Activated naive CD8-positive, alpha-beta T cell (primary cell): ENCODE measurements around the gene LCNL1.
"Not testable (repeated sequence)": the region's sequence is repeated elsewhere in the genome, so short reads cannot be mapped to it uniquely, and the experiment has no call there.

ENCODE experiments used
- H3K27ac Mint-ChIP-seq: one replicate; pipeline ENCODE4 v1.8.0; 2021; ENCODE audit warnings: mixed read lengths
- H3K27me3 Mint-ChIP-seq: one replicate; pipeline ENCODE4 v1.8.0; 2021; ENCODE audit warnings: mixed read lengths
- H3K36me3 Mint-ChIP-seq: one replicate; pipeline ENCODE4 v1.8.0; 2021; ENCODE audit warnings: mixed read lengths
- H3K4me1 Mint-ChIP-seq: one replicate; pipeline ENCODE4 v1.8.0; 2021; ENCODE audit warnings: low read depth, mixed read lengths
- H3K4me3 Mint-ChIP-seq: one replicate; pipeline ENCODE4 v1.8.0; 2021; ENCODE audit warnings: mild to moderate bottlenecking, mixed read lengths
- H3K9me3 Mint-ChIP-seq: one replicate; pipeline ENCODE4 v1.8.0; 2021; ENCODE audit warnings: low read depth, mixed read lengths

Gene LCNL1

DNA sequence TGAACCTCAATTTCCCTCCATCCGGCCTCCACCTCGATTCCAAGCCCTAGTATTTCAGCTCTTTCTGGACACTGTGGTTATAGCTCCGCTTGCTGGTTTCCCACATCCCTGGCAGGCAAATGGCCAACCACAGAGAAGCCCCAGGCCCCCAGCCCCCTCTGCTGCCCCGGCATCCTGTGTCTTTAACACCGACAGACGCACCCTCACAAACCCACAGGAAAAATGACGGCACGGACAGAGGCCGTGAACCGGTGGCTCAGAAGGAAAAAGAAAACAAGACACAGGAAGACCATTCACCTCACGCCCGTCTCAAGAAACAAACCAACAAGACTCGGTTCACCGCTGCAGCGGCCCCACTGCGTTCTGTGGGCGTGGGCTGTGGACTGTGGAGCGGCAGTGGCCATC is 15.0 kb downstream of the LCNL1 start:
- Mint-ChIP-seq H3K9me3 (no peaks in the 10 kb centered on the region), H3K27me3 (no peaks in the 10 kb centered on the region), H3K36me3 (no peaks in the 10 kb centered on the region), H3K27ac (peak overlapping the region; percentile 28), H3K4me1 (peaks cover 31% of the 10 kb centered on the region), H3K4me3 (peak overlapping the region; percentile 66)

DNA sequence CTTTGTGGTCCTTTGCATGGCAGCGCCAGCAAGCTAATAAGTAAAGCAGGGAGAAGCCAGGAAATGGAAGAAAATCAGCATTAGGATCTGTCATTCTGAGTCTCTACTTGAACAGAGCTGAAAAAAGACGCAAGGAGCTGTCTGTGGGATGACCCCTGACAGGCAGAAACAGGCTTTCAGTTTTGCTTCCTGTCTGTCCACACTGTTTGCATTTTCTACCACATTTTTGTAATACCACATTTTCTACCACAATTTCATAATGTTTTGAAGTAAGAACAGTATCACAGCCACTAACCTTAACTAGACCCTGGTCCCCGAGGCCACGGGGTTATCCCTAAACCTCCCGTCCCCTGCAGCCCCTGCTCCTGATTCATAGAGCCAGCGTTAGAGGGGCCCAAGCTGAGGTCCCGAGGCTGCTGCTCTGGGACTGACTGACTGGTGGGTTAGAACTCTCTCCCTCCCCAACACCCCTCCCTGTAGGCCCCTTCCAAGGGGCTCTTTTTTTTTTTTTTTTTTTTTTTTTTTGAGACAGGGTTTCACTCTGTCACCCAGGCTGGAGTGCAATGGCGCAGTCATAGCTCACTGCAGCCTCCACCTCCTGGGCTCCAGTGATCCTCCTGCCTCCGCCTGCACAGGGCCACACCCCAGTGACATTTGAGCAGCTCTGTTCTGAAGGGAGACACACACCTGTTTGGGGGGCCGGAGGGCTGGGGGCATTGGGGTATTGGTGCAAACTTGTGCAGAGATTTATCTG is 17.6 kb downstream of the LCNL1 start:
- Mint-ChIP-seq H3K27ac (peak overlapping the region; percentile 17), H3K9me3 (no peaks in the 10 kb centered on the region), H3K4me1 (peaks cover 25% of the 10 kb centered on the region), H3K4me3 (peak overlapping the region; percentile 12), H3K27me3 (no peaks in the 10 kb centered on the region), H3K36me3 (no peaks in the 10 kb centered on the region)

DNA sequence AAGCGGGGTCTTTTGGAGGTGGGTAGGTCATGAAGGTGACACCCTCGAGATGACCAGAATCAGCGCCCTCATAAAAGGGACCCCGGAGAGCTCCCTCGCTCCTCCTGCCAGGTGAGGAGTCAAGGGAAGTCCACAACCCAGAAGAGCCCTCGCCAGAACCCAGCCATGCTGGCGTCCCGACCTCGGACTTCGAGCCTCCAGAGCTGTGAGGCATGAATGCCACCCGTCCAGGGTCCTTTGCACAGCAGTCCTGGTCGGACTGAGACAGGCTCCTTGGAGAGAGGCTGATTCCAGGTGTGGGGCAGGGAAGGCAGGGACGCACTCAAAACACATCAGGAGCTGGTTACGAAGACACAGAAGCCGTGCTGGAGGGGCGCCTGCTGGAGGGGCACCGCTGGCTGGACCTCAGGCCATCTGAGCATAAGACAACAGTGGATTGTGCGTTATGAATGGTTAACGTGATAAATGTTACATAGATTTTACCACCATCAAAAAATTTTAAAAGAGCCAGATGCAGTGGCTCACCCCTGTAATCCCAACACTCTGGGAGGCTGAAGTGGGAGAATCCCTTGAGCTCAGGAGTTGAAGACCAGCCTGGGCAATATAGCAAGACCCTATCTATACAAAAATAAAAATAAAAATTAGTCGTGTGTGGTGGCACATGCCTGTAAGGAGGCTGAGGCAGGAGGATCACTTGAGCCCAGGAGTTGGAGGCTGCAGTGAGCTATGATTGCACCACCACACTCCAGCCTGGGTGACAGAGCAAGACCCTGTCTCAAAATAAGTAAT is 19.3 kb downstream of the LCNL1 start:
- Mint-ChIP-seq H3K4me3 (no peak overlapping the region), H3K9me3 (no peaks in the 10 kb centered on the region), H3K27me3 (no peaks in the 10 kb centered on the region), H3K36me3 (no peaks in the 10 kb centered on the region), H3K27ac (no peak overlapping the region), H3K4me1 (peaks cover 24% of the 10 kb centered on the region)

DNA sequence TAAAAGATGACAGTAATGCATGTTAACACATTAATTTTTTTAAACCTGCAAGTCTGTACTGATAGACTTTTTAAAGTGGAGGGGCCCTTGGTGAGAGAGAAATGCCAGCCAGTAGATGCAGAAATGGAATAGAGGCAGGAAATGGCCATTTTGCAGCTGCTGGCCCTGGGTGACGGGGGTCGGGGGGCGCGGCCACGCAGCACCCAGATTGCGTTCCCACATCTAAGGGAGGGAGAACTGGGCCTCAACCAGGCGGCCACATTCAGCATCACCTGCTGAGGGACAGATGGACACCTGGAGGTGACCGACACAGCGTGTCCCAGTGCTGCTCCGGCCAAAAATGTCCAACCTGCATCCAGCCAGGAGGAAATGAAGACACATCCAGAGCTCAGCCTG is 19.9 kb downstream of the LCNL1 start:
- Mint-ChIP-seq H3K27me3 (no peaks in the 10 kb centered on the region), H3K4me1 (peaks cover 21% of the 10 kb centered on the region), H3K9me3 (no peaks in the 10 kb centered on the region), H3K36me3 (no peaks in the 10 kb centered on the region), H3K4me3 (no peak overlapping the region), H3K27ac (no peak overlapping the region)

DNA sequence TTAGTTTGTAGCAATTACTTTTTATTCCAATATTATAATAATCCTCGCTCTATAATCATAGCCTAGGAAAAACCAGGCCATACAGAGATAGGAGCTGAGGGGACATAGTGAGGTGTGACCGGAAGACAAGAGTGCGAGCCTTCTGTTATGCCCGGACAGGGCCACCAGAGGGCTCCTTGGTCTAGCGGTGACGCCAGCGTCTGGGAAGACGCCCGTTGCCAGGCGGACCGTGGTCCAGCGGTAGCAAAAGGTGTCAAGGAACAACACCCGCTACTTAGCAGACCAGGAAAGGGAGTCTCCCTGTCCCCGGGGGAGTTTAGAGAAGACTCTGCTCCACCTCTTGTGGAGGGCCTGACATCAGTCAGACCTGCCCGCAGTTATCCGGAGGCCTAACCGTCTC is 21.5 kb downstream of the LCNL1 start:
- H3K36me3 Mint-ChIP-seq, H3K27me3 Mint-ChIP-seq, H3K27ac Mint-ChIP-seq, H3K4me3 Mint-ChIP-seq, H3K9me3 Mint-ChIP-seq: not testable (repeated sequence)
- H3K4me1 Mint-ChIP-seq = peaks cover 14% of the 10 kb centered on the region

DNA sequence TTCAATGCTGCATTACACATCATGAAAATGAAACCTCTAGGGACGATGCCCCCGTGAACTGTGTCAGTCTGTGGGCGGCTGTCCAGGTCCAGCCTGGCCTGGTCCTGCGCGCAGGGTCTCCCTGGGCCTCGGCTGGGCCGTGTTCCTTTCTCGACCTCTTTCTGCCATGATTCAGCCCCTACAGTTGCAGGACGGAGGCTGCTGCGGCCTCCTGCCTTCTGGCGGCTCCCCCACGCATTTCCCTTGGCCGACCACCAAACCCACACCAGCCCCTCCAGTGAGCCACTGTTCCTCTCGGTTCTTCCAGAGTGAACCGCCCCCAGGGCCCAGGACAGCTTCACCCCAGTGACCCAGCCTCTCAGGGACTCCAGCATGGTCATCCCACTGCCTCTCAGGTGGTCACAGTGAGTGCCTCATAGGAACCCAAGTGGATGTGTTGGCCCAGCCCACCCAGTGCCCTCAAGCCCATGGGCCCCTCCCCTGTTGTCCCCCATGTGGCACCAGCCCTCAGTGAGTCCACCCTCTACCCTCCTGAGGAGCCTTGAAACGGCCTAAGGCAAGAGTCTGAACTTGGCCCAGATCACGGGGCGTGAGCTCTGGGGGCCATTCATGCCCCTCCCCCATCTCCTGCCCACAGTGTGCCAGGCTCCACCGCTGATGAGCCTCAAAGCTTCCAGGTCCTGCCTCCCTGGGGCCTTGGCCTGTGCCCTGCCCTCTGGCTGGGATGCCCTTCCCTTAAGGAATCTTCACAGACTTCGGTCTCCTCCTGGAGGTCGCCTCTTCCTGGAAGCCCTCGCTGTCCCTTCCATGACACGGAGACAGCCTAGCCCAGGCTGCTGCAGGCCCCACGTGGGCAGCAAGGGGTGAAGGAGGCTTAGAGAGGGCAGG is 23.6 kb downstream of the LCNL1 start:
- H3K4me3 Mint-ChIP-seq = no peak overlapping the region
- H3K4me1 Mint-ChIP-seq = peaks cover 6% of the 10 kb centered on the region
- no peaks in the 10 kb centered on the region for H3K36me3 Mint-ChIP-seq
- no peaks in the 10 kb centered on the region for H3K9me3 Mint-ChIP-seq
- H3K27ac Mint-ChIP-seq = no peak overlapping the region
- H3K27me3 Mint-ChIP-seq = no peaks in the 10 kb centered on the region

DNA sequence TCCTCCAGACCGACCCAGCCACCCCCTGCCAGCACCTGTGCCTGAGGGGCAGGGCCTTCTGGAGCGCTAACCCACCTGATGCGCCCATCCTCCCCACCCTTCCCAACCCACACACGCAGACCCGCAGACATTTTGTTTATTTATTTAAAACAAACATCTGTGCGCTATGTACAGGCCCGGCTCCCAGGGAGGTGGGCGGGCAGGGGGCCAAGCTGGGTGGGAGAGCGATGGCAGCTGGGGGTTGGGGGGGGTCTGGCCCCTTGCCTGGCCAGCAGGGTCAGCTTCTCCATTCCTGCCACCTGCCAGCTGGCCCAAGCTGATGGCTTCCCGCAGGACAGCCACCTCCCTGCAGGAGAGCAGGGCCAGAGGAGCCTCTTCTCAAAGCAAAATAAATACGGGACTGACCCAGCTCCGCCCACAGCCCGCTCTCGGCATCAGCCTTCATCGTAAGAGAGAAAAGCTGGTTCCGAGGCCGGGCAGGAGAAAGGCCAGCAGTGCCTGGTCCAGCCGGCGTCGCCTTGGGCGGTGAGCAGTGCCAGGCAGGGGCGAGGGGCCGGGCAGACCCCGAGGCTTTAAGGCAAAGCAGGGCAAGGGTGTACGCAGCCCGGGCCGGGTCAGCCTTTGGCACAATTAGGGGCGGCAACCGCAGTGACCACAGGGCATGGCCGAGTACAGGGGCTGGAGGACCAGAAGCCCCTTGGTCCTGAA is 24.5 kb downstream of the LCNL1 start:
- Mint-ChIP-seq H3K9me3 (no peaks in the 10 kb centered on the region), H3K4me1 (peaks cover 6% of the 10 kb centered on the region), H3K27ac (no peak overlapping the region), H3K4me3 (no peak overlapping the region), H3K27me3 (no peaks in the 10 kb centered on the region), H3K36me3 (no peaks in the 10 kb centered on the region)

DNA sequence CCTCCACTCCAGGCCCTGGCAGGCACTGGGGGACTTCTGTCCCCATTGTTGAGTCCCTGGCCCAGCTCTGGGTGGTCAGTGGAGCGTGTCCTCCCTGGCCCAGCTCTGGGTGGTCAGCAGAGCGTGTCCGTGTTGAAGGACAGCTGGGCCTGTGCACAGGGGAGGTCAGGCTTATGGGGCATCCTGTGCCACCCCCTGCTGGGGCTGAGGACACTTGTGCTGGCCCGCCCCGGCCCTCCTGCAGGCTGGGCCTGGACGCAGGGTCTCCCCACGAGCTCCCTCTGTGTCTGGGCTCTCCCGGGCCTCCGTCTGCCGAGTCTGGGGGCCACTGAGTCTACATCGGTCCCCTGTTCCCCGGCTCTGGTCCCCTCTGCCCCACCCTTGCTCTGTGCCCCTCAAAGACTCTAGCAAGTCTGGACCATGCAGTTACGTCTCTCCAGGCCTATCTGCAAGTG is 25.1 kb downstream of the LCNL1 start:
- peaks cover 6% of the 10 kb centered on the region for H3K4me1 Mint-ChIP-seq
- H3K27ac Mint-ChIP-seq = no peak overlapping the region
- H3K36me3 Mint-ChIP-seq = no peaks in the 10 kb centered on the region
- H3K4me3 Mint-ChIP-seq = no peak overlapping the region
- no peaks in the 10 kb centered on the region for H3K27me3 Mint-ChIP-seq
- no peaks in the 10 kb centered on the region for H3K9me3 Mint-ChIP-seq

DNA sequence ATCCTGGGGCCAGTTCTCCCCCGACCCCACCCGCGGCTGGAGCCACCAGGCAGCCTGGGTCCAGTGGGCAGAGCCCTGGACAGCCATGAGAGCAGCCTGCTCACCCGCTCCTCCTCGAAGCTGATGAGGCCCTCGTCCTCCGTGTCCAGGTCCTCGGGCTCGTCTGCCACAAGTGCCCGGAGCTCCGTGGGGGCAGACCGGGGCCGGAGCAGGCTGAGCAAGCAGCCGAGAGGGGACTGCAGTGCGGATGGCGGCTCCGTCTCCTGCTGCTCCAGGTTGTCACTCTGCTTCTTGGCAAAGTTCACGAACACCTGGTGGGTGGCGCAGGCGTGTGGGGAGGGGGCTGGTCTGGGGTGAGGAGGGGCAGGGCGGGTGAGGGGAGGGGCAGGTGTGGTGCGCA is 25.5 kb downstream of the LCNL1 start:
- H3K4me1 Mint-ChIP-seq = peaks cover 6% of the 10 kb centered on the region
- H3K36me3 Mint-ChIP-seq = no peaks in the 10 kb centered on the region
- H3K4me3 Mint-ChIP-seq = no peak overlapping the region
- H3K27ac Mint-ChIP-seq = no peak overlapping the region
- H3K27me3 Mint-ChIP-seq = no peaks in the 10 kb centered on the region
- H3K9me3 Mint-ChIP-seq = no peaks in the 10 kb centered on the region

DNA sequence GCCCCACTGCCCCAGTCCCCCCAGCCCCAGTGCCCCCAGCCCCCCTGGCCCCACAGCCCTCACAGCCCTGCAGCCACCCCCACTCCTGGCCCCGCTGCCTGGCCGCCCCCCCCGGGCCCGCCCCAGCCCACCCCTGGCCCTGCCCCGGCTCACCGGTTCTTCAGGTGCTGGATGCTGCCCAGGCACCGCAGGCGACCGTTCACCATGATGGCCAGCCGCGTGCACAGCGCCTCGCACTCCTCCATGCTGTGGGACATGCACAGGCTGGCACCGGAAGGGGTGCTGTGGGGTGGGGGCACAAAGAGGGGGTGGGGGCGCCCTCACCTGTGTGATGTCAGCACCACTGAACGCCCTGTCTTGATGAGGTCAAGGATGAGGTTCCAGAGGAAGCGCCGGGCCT is 26.4 kb downstream of the LCNL1 start:
- Mint-ChIP-seq H3K27ac (no peak overlapping the region), H3K27me3 (no peaks in the 10 kb centered on the region), H3K4me3 (no peak overlapping the region), H3K36me3 (no peaks in the 10 kb centered on the region), H3K4me1 (peaks cover 6% of the 10 kb centered on the region), H3K9me3 (no peaks in the 10 kb centered on the region)

DNA sequence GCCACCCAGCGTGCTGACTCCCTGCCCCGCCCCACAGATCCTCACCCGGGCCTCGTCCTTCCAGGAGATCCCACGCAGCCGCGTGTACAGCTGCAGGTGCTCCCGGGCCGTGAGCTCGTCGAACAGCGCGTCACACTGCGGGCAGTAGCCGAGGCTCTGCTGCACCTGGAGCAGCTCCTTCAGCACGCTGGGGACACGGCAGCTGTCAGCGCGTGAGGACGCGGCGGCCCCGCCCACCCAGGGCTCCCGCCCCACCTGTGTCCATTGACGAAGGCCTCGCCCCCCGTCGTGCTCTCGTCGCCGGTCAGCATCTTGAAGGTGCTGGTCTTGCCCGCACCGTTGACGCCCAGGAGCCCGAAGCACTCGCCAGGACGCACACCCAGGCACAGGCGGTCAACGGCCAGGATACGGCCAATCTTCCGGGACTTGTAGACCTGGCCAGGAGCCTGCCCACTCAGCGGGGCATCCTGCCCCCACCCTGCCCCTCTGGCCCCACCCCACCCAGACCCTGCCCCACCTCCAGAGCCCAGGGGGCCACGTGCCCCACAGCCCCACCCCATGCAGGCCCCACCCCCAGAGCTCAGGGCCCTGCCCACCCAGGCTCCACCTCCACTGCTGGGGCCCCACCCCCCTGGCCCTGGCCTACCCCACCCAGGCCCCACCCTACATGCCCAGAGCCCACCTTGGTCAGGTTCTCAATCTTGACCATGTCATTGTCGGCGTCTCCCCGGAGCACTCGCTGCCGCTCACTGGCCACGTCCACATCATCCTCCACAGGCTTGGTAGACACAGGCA is 27.3 kb downstream of the LCNL1 start:
- Mint-ChIP-seq H3K4me1 (peaks cover 4% of the 10 kb centered on the region), H3K27ac (no peak overlapping the region), H3K27me3 (no peaks in the 10 kb centered on the region), H3K4me3 (no peak overlapping the region), H3K9me3 (no peaks in the 10 kb centered on the region), H3K36me3 (no peaks in the 10 kb centered on the region)

DNA sequence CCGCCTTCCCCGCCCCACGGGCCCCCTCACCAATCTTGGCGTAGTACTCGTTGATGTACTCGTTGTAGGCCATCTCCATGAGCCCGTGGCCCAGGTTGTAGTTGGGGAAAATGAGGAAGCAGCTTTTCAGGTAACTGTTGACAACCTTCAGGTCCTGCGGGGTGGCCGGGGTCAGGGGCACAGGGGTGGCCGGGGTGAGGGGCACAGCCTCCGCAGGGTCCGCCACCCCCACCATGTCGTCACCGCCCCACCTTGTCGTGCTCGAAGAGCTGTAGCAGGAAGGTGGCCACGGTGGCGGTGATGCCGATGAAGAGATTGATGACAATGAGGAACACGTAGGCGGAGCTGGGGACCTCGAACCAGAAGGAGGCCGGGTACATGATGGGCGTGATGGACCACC is 28.4 kb downstream of the LCNL1 start:
- Mint-ChIP-seq H3K9me3 (no peaks in the 10 kb centered on the region), H3K36me3 (no peaks in the 10 kb centered on the region), H3K4me1 (peaks cover 2% of the 10 kb centered on the region), H3K27me3 (no peaks in the 10 kb centered on the region), H3K4me3 (no peak overlapping the region), H3K27ac (no peak overlapping the region)

DNA sequence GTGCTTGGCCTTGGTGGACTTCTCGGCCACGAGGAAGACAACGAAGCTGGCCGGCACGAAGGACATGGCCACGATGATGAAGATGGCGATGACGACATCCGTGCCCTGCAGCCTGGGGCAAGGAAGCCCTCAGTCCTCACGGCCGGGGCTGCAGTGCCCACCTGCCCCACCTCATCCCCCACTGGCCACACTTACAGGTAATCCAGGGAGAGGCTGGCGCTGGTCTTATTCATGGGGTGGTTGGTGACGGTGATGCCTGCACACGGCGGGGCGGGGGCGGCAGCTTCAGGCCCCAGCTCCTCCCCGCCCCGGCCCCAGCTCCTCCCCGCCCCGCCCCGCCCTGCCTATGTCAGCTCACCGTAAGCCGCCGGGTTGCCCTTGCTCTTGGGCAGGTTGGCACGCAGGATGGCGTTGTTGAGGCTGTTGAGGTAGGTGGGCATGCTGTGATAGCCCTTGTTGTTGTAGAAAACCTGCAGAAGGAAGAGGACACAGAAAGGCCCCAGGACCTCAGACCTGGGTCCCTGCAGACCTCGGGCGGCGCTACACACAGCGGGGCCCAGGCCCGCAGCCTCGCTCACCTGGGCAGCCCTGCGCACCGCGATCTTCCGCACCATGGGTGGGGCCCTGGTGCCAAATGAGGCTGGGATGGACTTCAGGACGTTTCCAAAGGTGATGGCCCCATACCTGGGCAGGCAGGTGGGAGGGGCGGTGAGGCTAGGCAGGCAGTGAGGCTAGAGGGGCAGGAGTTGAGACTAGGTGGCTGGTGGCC is 29.3 kb downstream of the LCNL1 start:
- Mint-ChIP-seq H3K27ac (no peak overlapping the region), H3K27me3 (no peaks in the 10 kb centered on the region), H3K4me3 (no peak overlapping the region), H3K36me3 (no peaks in the 10 kb centered on the region), H3K4me1 (no peaks in the 10 kb centered on the region), H3K9me3 (no peaks in the 10 kb centered on the region)
